Body of pancreas (tissue), 4 donors: ENCODE results near the gene SKAP1.
"Not testable (repeated sequence)": the region's sequence is repeated elsewhere in the genome, so short reads cannot be mapped to it uniquely, and the experiment has no call there.

Experiments used
- POLR2A ChIP-seq, 3 donors: fragments of 450-650 bp; IDR thresholded peaks; one replicate each; pipeline ENCODE4 v1.6.1; 2016; ENCODE audit warnings: antibody characterized with exemption in 3 of 3, mild to moderate bottlenecking in 2 of 3
- TF ChIP-seq, protein P1 (sequence below), 7 experiments: fragments of 450-650 bp in 4 of 7; fragments of 200-600 bp in 3 of 7; sonication (generic) in 3 of 7; IDR thresholded peaks; one replicate each; pipeline ENCODE4 v1.5.1; 2016 to 2019; ENCODE audit warnings: antibody characterized with exemption in 7 of 7

DNA sequence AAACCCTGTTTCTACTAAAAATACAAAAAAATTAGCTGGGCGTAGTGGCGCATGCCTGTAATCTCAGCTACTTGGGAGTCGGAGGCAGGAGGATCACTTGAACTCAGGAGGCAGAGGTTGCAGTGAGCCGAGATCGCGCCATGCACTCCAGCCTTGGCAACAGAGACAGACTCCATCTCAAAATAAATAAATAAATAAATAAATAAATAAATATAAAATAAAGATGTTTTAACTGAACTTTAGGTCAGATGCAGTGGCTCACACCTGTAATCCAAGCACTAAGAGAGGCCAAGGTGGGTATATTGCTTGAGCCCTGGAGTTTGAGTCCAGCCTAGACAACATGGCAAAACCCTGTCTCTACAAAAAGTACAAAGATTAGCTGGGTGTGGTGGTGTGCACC, 61.0 kb downstream of the SKAP1 start:
- TF ChIP-seq, protein P1, sequence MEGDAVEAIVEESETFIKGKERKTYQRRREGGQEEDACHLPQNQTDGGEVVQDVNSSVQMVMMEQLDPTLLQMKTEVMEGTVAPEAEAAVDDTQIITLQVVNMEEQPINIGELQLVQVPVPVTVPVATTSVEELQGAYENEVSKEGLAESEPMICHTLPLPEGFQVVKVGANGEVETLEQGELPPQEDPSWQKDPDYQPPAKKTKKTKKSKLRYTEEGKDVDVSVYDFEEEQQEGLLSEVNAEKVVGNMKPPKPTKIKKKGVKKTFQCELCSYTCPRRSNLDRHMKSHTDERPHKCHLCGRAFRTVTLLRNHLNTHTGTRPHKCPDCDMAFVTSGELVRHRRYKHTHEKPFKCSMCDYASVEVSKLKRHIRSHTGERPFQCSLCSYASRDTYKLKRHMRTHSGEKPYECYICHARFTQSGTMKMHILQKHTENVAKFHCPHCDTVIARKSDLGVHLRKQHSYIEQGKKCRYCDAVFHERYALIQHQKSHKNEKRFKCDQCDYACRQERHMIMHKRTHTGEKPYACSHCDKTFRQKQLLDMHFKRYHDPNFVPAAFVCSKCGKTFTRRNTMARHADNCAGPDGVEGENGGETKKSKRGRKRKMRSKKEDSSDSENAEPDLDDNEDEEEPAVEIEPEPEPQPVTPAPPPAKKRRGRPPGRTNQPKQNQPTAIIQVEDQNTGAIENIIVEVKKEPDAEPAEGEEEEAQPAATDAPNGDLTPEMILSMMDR (IDR thresholded peaks at IDR 0.05): not testable (repeated sequence)
- not testable (repeated sequence) for TF ChIP-seq POLR2A (IDR thresholded peaks at IDR 0.05)
